H9 (cell line): ENCODE data around the gene GPHN. TPM values are rescaled to one million over a fixed set of nuclear protein-coding genes. Genes with fewer than 3 reads are reported as not detected.
A peak's percentile ranks its signal among the peaks of the same experiment; 100 is the strongest.

Experiments used
- DNase-seq: peaks from one replicate; pipeline ENCODE4 v3.0.0-alpha.2; 2017
- H2AFZ ChIP-seq: one replicate; pipeline ENCODE4 v1.6.1; 2013; ENCODE audit warnings: mild to moderate bottlenecking, low read length, control low read depth, moderate library complexity
- H2AK5ac ChIP-seq: 2 replicates; pipeline ENCODE4 v1.6.1; 2013; ENCODE audit warnings: low read length, control low read depth, mixed read lengths; ENCODE audit not compliant: insufficient read length
- H2BK120ac ChIP-seq: one replicate; pipeline ENCODE4 v1.6.1; 2013; ENCODE audit warnings: low read depth, mild to moderate bottlenecking, low read length, control low read depth, inconsistent platforms; ENCODE audit not compliant: poor library complexity, severe bottlenecking
- H2BK12ac ChIP-seq: 2 replicates; pipeline ENCODE4 v1.6.1; 2013; ENCODE audit warnings: low read length, control low read depth, mixed read lengths, low read depth; ENCODE audit not compliant: insufficient read length
- H2BK15ac ChIP-seq: 2 replicates; pipeline ENCODE4 v1.6.1; 2013; ENCODE audit warnings: low read depth, low read length, control low read depth
- H2BK20ac ChIP-seq: one replicate; pipeline ENCODE4 v1.6.1; 2013; ENCODE audit warnings: low read depth, mild to moderate bottlenecking, low read length, control low read depth, inconsistent platforms; ENCODE audit not compliant: poor library complexity, severe bottlenecking
- H2BK5ac ChIP-seq: 2 replicates; pipeline ENCODE4 v1.6.1; 2013; ENCODE audit warnings: low read length, control low read depth, mixed read lengths; ENCODE audit not compliant: insufficient read length
- H3K14ac ChIP-seq: 2 replicates; pipeline ENCODE4 v1.6.1; 2013; ENCODE audit warnings: low read length, control low read depth; ENCODE audit not compliant: insufficient read depth
- H3K18ac ChIP-seq: 2 replicates; pipeline ENCODE4 v1.6.1; 2013; ENCODE audit warnings: low read depth, mild to moderate bottlenecking, mixed read lengths, low read length, control low read depth; ENCODE audit not compliant: insufficient read length
- H3K23ac ChIP-seq: 2 replicates; pipeline ENCODE4 v1.6.1; 2013; ENCODE audit warnings: low read length, control low read depth, mixed read lengths, low read depth; ENCODE audit not compliant: insufficient read length
- H3K23me2 ChIP-seq: 2 replicates; pipeline ENCODE4 v1.6.1; 2013; ENCODE audit warnings: low read depth, mild to moderate bottlenecking, mixed read lengths, low read length, control low read depth; ENCODE audit not compliant: insufficient read length, poor library complexity, severe bottlenecking
- H3K27ac ChIP-seq: 2 replicates; pipeline ENCODE4 v1.5.1; 2013; ENCODE audit warnings: low read length, control low read depth, mixed read lengths, low read depth; ENCODE audit not compliant: insufficient read length
- H3K27me3 ChIP-seq: 2 replicates; pipeline ENCODE4 v1.6.1; 2013; ENCODE audit warnings: low read length, control low read depth, inconsistent platforms; ENCODE audit not compliant: insufficient read depth
- H3K4ac ChIP-seq: 2 replicates; pipeline ENCODE4 v1.6.1; 2013; ENCODE audit warnings: low read depth, mild to moderate bottlenecking, control low read depth, inconsistent platforms, low read length, moderate library complexity
- H3K4me1 ChIP-seq: 2 replicates; pipeline ENCODE4 v1.6.1; 2013; ENCODE audit warnings: low read length, control low read depth, inconsistent platforms; ENCODE audit not compliant: insufficient read depth
- H3K4me2 ChIP-seq: 2 replicates; pipeline ENCODE4 v1.6.1; 2013; ENCODE audit warnings: low read length, control low read depth, mixed read lengths; ENCODE audit not compliant: insufficient read length, insufficient read depth
- H3K56ac ChIP-seq: 2 replicates; pipeline ENCODE4 v1.6.1; 2013; ENCODE audit warnings: low read depth, mild to moderate bottlenecking, mixed read lengths, low read length, control low read depth; ENCODE audit not compliant: insufficient read length
- H3K79me1 ChIP-seq: 2 replicates; pipeline ENCODE4 v1.6.1; 2013; ENCODE audit warnings: low read depth, mild to moderate bottlenecking, moderate library complexity, low read length, control low read depth, inconsistent platforms; ENCODE audit not compliant: insufficient read depth, poor library complexity, severe bottlenecking
- H3K79me2 ChIP-seq: 2 replicates; pipeline ENCODE4 v1.6.1; 2013; ENCODE audit warnings: low read length, control low read depth, inconsistent platforms; ENCODE audit not compliant: insufficient read depth
- H3K9ac ChIP-seq: 2 replicates; pipeline ENCODE4 v1.6.1; 2013; ENCODE audit warnings: low read length, control low read depth, mixed read lengths; ENCODE audit not compliant: insufficient read length; ENCODE audit errors: extremely low read depth
- H3K9me3 ChIP-seq: one replicate; pipeline ENCODE4 v1.6.1; 2013; ENCODE audit warnings: low read depth, low read length, inconsistent platforms; ENCODE audit not compliant: control insufficient read depth
- H3T11ph ChIP-seq: one replicate; pipeline ENCODE4 v1.6.1; 2013; ENCODE audit warnings: mild to moderate bottlenecking, low read length, control low read depth, inconsistent platforms
- H4K20me1 ChIP-seq: one replicate; pipeline ENCODE4 v1.6.1; 2013; ENCODE audit not compliant: control insufficient read depth, insufficient read length, insufficient read depth
- H4K5ac ChIP-seq: 2 replicates; pipeline ENCODE4 v1.6.1; 2013; ENCODE audit warnings: low read depth, mild to moderate bottlenecking, mixed read lengths, low read length, control low read depth; ENCODE audit not compliant: insufficient read length
- H4K8ac ChIP-seq: replicated peaks from 2 replicates; pipeline ENCODE4 v1.6.1; 2013; ENCODE audit warnings: low read length, control low read depth, mixed read lengths, low read depth; ENCODE audit not compliant: insufficient read length
- H4K91ac ChIP-seq: 2 replicates; pipeline ENCODE4 v1.6.1; 2013; ENCODE audit warnings: low read depth, mild to moderate bottlenecking, moderate library complexity, mixed read lengths, low read length, control low read depth; ENCODE audit not compliant: insufficient read length
- H3K27ac Mint-ChIP-seq, 3 experiments: 2 replicates in 2 of 3; 3 replicates in 1 of 3; pipeline ENCODE4 v1.8.0; 2020 to 2021; ENCODE audit warnings: mixed read lengths in 3 of 3, mild to moderate bottlenecking in 1 of 3, moderate library complexity in 1 of 3
- H3K27me3 Mint-ChIP-seq: 2 replicates; pipeline ENCODE4 v1.8.0; 2021; ENCODE audit warnings: low read depth, mild to moderate bottlenecking, moderate library complexity, mixed read lengths
- H3K36me3 Mint-ChIP-seq, 3 experiments: 2 replicates in 2 of 3; 3 replicates in 1 of 3; pipeline ENCODE4 v1.8.0; 2020 to 2021; ENCODE audit warnings: low read depth in 3 of 3, mixed read lengths in 3 of 3; ENCODE audit not compliant: insufficient read depth in 1 of 3
- H3K4me1 Mint-ChIP-seq, 2 experiments: 2 replicates each; pipeline ENCODE4 v1.8.0; 2020; ENCODE audit warnings: mixed read lengths in 2 of 2
- H3K4me3 Mint-ChIP-seq, 2 experiments: 2 replicates in 1 of 2; 3 replicates in 1 of 2; pipeline ENCODE4 v1.8.0; 2020 to 2021; ENCODE audit warnings: mild to moderate bottlenecking in 2 of 2, mixed read lengths in 2 of 2, moderate library complexity in 1 of 2
- H3K9me3 Mint-ChIP-seq, 2 experiments: 2 replicates in 1 of 2; 3 replicates in 1 of 2; pipeline ENCODE4 v1.8.0; 2020; ENCODE audit warnings: mild to moderate bottlenecking in 2 of 2, mixed read lengths in 2 of 2, moderate library complexity in 1 of 2
- CTCF ChIP-seq: fragments of 200-600 bp; sonication (generic); conservative IDR thresholded peaks from 3 replicates; pipeline ENCODE4 v1.8.0; 2021; ENCODE audit warnings: antibody characterized with exemption, mild to moderate bottlenecking
- WGBS: extraction: QIAGEN DNeasy Blood & Tissue Kit; methylation state at CpG from one replicate; pipeline ENCODE4 v1.1.7; 2013; ENCODE audit warnings: missing lambda C conversion rate, low lambda C conversion rate, mixed read lengths; ENCODE audit not compliant: insufficient read length; ENCODE audit errors: extremely low coverage; 5-methylcytosine and 5-hydroxymethylcytosine counted together
- total RNA-seq: library from RNA; stranded (reverse); gene quantifications from 2 replicates; pipeline ENCODE4 v1.2.1, GENCODE V29; 2021

Gene GPHN
- total RNA-seq, 1 experiment from 2014 or later, result 16.1 TPM

DNA sequence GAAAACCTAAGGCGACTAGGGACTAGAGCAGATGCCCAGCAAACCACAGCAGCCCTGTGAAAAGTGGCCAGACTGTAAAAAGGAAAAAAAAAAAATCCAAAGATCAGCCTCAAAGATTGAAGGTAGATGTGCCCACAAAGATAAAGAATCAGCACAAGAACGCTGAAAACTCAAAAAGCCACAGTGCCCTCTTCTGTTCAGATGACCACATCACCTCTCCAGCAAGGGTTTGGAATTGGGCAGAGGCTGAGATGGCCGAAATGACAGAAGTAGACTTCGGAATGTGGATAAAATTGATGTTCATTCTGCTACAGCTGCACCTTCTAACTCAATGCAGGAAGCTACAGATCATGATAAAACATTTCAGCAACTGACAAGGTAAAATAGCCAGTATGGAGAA lies 154.4 kb downstream of the GPHN start:
- no peak overlapping the region for H3K4me2 ChIP-seq
- peak; percentile 68 for TF ChIP-seq CTCF
- H2BK12ac ChIP-seq, result no peak overlapping the region
- no peaks in the 10 kb centered on the region for H3K79me2 ChIP-seq
- H3K36me3 Mint-ChIP-seq, result peaks cover 4 to 20% (median 18%) of the 10 kb centered on the region in 3 experiments; a peak in 6 of 7 replicates
- H3K4me1 Mint-ChIP-seq, result no peaks in the 10 kb centered on the region
- H2AFZ ChIP-seq, result no peak overlapping the region
- peaks cover 25 to 46% of the 10 kb centered on the region in 2 experiments; a peak in 4 of 5 replicates for H3K9me3 Mint-ChIP-seq
- H3K56ac ChIP-seq, result no peak overlapping the region
- H3T11ph ChIP-seq, result no peak overlapping the region
- no peak overlapping the region for H3K4ac ChIP-seq
- no peaks in the 10 kb centered on the region for H3K27me3 ChIP-seq
- H4K20me1 ChIP-seq, result no peaks in the 10 kb centered on the region
- H3K14ac ChIP-seq, result no peak overlapping the region
- no peaks in the 10 kb centered on the region; the same call in 1 of the 2 replicates for H3K27me3 Mint-ChIP-seq
- H3K27ac Mint-ChIP-seq, result no peak overlapping the region
- no peak overlapping the region for H3K9ac ChIP-seq
- no peak overlapping the region for H2AK5ac ChIP-seq
- no peak overlapping the region for H3K27ac ChIP-seq
- no peak overlapping the region for H3K4me3 Mint-ChIP-seq
- H4K91ac ChIP-seq, result no peak overlapping the region
- no peak overlapping the region for H2BK15ac ChIP-seq
- no peaks in the 10 kb centered on the region for H3K79me1 ChIP-seq
- DNase-seq, result no peak
- H3K23ac ChIP-seq, result no peak overlapping the region
- no peaks in the 10 kb centered on the region for H3K4me1 ChIP-seq
- H2BK120ac ChIP-seq, result no peak overlapping the region
- H3K18ac ChIP-seq, result no peak overlapping the region
- no peak overlapping the region for H4K8ac ChIP-seq
- H2BK20ac ChIP-seq, result no peak overlapping the region
- H3K23me2 ChIP-seq, result no peaks in the 10 kb centered on the region
- H4K5ac ChIP-seq, result no peak overlapping the region
- H3K9me3 ChIP-seq, result no peaks in the 10 kb centered on the region
- WGBS, result no CpG with 5 or more reads among the region's 4 CpGs
- no peak overlapping the region for H2BK5ac ChIP-seq
